ENCODE data around the gene RAF1.

DNA sequence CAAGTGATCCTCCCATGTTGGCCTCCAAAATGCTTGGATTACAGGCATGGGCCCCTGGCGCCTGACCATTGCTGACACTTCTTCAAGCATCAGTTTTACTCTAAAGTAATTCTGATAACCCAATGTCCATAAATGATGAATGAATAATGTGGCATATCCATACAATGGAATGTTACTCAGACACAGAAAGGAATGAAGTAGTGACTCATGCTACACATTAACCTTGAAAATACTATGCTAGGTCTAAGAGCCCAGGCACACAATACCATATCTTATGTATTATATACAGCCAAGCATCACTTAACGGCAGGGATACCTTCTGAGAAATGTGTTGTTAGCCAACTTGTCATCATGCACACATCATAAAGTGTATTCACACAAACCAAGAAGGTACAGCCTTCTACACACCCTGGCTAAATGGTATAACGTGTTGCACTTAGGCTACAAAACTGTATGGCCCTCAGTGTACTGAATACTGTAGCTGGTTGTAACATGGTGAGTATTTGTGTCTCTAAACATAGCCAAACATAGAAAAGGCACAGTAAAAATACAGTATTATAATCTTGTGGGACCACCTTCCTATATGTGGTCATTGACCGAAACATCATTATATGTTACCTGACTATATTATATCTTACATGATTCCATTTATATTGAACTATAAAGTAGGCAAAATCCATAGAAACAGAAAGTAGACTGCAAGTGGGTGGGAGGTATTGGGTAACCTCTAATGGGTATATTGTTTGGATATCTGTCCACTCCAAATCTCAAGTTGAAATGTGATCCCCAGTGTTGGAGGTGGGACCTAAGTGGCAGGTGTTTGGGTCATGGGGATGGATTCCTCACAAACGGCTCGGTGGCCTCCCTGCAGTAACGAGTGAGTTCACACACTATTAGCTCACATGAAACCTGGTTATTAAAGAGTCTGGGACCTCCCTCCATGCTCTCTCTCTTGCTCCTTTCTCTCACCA is 75.6 kb downstream of the RAF1 start:
- no peak for TF ChIP-seq POLR2A (IDR thresholded peaks at IDR 0.05; ENCODE audit: borderline replicate concordance, extremely low read depth, insufficient read depth, insufficient read length)
- no peak for TF ChIP-seq CTCF (IDR thresholded peaks at IDR 0.05 in 2 of 3, conservative IDR thresholded peaks at IDR 0.05 in 1 of 3; ENCODE audit: borderline replicate concordance in 1 of 3, insufficient read depth in 1 of 3, low read depth in 2 of 3, low read length in 2 of 3)
- TF ChIP-seq EZH2 (IDR thresholded peaks at IDR 0.05), result no peak
- no peak for TF ChIP-seq YY1 (IDR thresholded peaks at IDR 0.05; ENCODE audit: extremely low read depth, insufficient replicate concordance, low read depth, low read length)
- TF ChIP-seq SP1 (IDR thresholded peaks at IDR 0.05; ENCODE audit: low read depth), result no peak
- no peak for TF ChIP-seq CEBPB (IDR thresholded peaks at IDR 0.05; ENCODE audit: low read depth)
- no peak for TF ChIP-seq ZFX (IDR thresholded peaks at IDR 0.05)
- TF ChIP-seq, protein P1, sequence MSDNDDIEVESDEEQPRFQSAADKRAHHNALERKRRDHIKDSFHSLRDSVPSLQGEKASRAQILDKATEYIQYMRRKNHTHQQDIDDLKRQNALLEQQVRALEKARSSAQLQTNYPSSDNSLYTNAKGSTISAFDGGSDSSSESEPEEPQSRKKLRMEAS (IDR thresholded peaks at IDR 0.05), result no peak
- no peak for TF ChIP-seq REST (IDR thresholded peaks at IDR 0.05; ENCODE audit: low read depth)
- no peak for TF ChIP-seq ATF3 (IDR thresholded peaks at IDR 0.05)
- TF ChIP-seq SIN3A (IDR thresholded peaks at IDR 0.05; ENCODE audit: low read depth), result no peak
